ENCODE measurements around the gene PSORS1C2. TPM values are rescaled to one million over a fixed set of nuclear protein-coding genes. Genes with fewer than 3 reads are reported as not detected.

Gene PSORS1C2
- polyA plus RNA-seq, 1 donor (not counting 4 experiments of a cell fraction or from before 2014, with no cell fraction given): not detected

DNA sequence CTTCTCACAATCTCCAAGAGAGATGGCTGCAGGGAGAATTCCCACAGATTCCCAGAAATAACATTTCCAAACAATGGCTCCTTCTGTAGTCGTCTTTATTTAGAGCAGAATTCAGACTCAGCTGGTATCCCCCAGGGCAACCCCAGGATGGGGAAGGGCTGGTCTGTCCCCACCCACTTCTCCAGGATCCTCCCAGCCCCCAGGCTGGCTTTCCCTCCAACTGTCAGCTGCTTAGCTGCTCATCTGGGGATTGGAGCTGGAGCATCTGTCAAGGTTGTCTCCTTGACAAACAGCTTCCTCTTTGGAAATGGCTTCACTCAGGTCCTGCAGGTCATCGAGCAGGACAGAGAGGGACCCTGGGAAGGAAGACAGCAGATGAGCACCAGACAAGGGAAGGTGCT lies 3.5 kb upstream of the PSORS1C2 start:
- FAIRE-seq (no peak), DNase-seq (ENCODE audit: low read depth, low spot score) (no peak)
- Histone ChIP-seq H3K4me3 (ENCODE audit: control insufficient read depth in 2 of 3, extremely low read depth in 1 of 3, insufficient read depth in 2 of 3, low read depth in 1 of 3, low read length in 3 of 3) (no peak overlapping the region), H4K20me1 (ENCODE audit: control insufficient read depth, extremely low read depth, insufficient read depth, low read length) (no peaks in the 10 kb centered on the region), H3K9me1 (ENCODE audit: control insufficient read depth, extremely low read depth, insufficient read depth, low read length) (no peaks in the 10 kb centered on the region), H2AFZ (ENCODE audit: control insufficient read depth, low read length) (no peak overlapping the region), H3K27ac (ENCODE audit: control insufficient read depth, insufficient read depth, low read length) (no peak overlapping the region), H3K79me2 (ENCODE audit: control insufficient read depth, insufficient read depth, low read length) (no peaks in the 10 kb centered on the region), H3K36me3 (ENCODE audit: control insufficient read depth in 2 of 2, extremely low read depth in 1 of 2, insufficient read depth in 2 of 2, low read length in 2 of 2) (peaks cover 2 to 3% of the 10 kb centered on the region in 2 experiments), H3K4me2 (ENCODE audit: control insufficient read depth, extremely low read depth, insufficient read depth, low read depth, low read length) (no peak overlapping the region), H3K9ac (ENCODE audit: control insufficient read depth, extremely low read depth, insufficient read depth, low read length) (no peak overlapping the region), H3K27me3 (ENCODE audit: control insufficient read depth, extremely low read depth, insufficient read depth, low read length) (no peaks in the 10 kb centered on the region), H3K4me1 (ENCODE audit: control insufficient read depth, extremely low read depth, insufficient read depth, low read length) (peaks cover 10% of the 10 kb centered on the region), H3K9me3 (ENCODE audit: control insufficient read depth, low read depth, low read length) (no peaks in the 10 kb centered on the region)
- dilution Hi-C loops (cut with MboI; ENCODE audit: extremely low pct_ligation_motif_present, low sequenced_read_pairs): no loop called here
- no peak for TF ChIP-seq EZH2 (IDR thresholded peaks at IDR 0.05; ENCODE audit: low read length)
- TF ChIP-seq, protein P1, sequence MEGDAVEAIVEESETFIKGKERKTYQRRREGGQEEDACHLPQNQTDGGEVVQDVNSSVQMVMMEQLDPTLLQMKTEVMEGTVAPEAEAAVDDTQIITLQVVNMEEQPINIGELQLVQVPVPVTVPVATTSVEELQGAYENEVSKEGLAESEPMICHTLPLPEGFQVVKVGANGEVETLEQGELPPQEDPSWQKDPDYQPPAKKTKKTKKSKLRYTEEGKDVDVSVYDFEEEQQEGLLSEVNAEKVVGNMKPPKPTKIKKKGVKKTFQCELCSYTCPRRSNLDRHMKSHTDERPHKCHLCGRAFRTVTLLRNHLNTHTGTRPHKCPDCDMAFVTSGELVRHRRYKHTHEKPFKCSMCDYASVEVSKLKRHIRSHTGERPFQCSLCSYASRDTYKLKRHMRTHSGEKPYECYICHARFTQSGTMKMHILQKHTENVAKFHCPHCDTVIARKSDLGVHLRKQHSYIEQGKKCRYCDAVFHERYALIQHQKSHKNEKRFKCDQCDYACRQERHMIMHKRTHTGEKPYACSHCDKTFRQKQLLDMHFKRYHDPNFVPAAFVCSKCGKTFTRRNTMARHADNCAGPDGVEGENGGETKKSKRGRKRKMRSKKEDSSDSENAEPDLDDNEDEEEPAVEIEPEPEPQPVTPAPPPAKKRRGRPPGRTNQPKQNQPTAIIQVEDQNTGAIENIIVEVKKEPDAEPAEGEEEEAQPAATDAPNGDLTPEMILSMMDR (optimal IDR thresholded peaks at IDR 0.05 in 1 of 3, IDR thresholded peaks at IDR 0.05 in 1 of 3, conservative IDR thresholded peaks at IDR 0.05 in 1 of 3; ENCODE audit: extremely low read depth in 1 of 3, insufficient read depth in 2 of 3, low read length in 3 of 3): no peak

DNA sequence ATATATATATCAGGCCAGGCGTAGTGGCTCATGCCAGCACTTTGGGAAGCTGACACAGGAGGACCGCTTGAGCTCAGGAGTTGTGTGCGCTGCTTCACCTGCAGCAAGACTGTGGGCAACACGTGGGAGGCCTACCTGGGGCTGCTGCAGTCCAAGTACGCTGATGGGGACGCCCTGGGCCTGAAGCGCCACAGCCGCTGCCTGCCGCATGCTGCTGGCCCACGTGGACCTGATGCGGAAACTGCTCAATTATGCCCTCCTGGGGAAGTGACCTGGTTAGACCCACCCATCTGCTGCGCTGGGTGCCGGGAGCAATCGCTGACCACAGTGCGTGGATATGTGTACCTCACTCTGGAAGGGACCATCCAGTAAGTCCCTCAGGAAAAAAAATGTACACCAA lies 1.8 kb upstream of the PSORS1C2 start:
- Histone ChIP-seq H3K27me3 (ENCODE audit: control insufficient read depth, extremely low read depth, insufficient read depth, low read length) (no peaks in the 10 kb centered on the region), H3K4me2 (ENCODE audit: control insufficient read depth, extremely low read depth, insufficient read depth, low read depth, low read length) (no peak overlapping the region), H3K4me3 (ENCODE audit: control insufficient read depth in 2 of 3, extremely low read depth in 1 of 3, insufficient read depth in 2 of 3, low read depth in 1 of 3, low read length in 3 of 3) (no peak overlapping the region), H3K79me2 (ENCODE audit: control insufficient read depth, insufficient read depth, low read length) (no peaks in the 10 kb centered on the region), H3K9ac (ENCODE audit: control insufficient read depth, extremely low read depth, insufficient read depth, low read length) (no peak overlapping the region), H3K36me3 (ENCODE audit: control insufficient read depth in 2 of 2, extremely low read depth in 1 of 2, insufficient read depth in 2 of 2, low read length in 2 of 2) (peaks cover 2 to 3% of the 10 kb centered on the region in 2 experiments), H4K20me1 (ENCODE audit: control insufficient read depth, extremely low read depth, insufficient read depth, low read length) (no peaks in the 10 kb centered on the region), H2AFZ (ENCODE audit: control insufficient read depth, low read length) (no peak overlapping the region), H3K4me1 (ENCODE audit: control insufficient read depth, extremely low read depth, insufficient read depth, low read length) (peaks cover 10% of the 10 kb centered on the region), H3K9me1 (ENCODE audit: control insufficient read depth, extremely low read depth, insufficient read depth, low read length) (no peaks in the 10 kb centered on the region), H3K9me3 (ENCODE audit: control insufficient read depth, low read depth, low read length) (no peaks in the 10 kb centered on the region), H3K27ac (ENCODE audit: control insufficient read depth, insufficient read depth, low read length) (no peak overlapping the region)
- FAIRE-seq (no peak), DNase-seq (ENCODE audit: low read depth, low spot score) (no peak)
- dilution Hi-C loops (cut with MboI; ENCODE audit: extremely low pct_ligation_motif_present, low sequenced_read_pairs): no loop called here
- no peak for TF ChIP-seq EZH2 (IDR thresholded peaks at IDR 0.05; ENCODE audit: low read length)
- TF ChIP-seq, protein P1 (optimal IDR thresholded peaks at IDR 0.05 in 1 of 3, IDR thresholded peaks at IDR 0.05 in 1 of 3, conservative IDR thresholded peaks at IDR 0.05 in 1 of 3; ENCODE audit: extremely low read depth in 1 of 3, insufficient read depth in 2 of 3, low read length in 3 of 3): no peak

Measured in keratinocyte (primary cell).